Type B pancreatic cell (in vitro differentiated cells): ENCODE results near the gene NUBP1. TPM values are rescaled to one million over a fixed set of nuclear protein-coding genes. Genes with fewer than 3 reads are reported as not detected.

Experiments
- DNase-seq: peaks from one replicate; pipeline ENCODE4 v3.0.0; 2021; ENCODE audit warnings: mixed read lengths; ENCODE audit not compliant: unreplicated experiment; ENCODE audit errors: extremely low spot score
- H3K27ac Mint-ChIP-seq: 2 replicates; pipeline ENCODE4 v1.8.0; 2021; ENCODE audit warnings: mild to moderate bottlenecking, mixed read lengths
- H3K27me3 Mint-ChIP-seq: 2 replicates; pipeline ENCODE4 v1.8.0; 2021; ENCODE audit warnings: mixed read lengths
- H3K36me3 Mint-ChIP-seq: 2 replicates; pipeline ENCODE4 v1.8.0; 2021; ENCODE audit warnings: mixed read lengths
- H3K4me1 Mint-ChIP-seq: one replicate; pipeline ENCODE4 v1.8.0; 2021; ENCODE audit warnings: mixed read lengths; ENCODE audit not compliant: unreplicated experiment
- H3K4me3 Mint-ChIP-seq: 2 replicates; pipeline ENCODE4 v1.8.0; 2021; ENCODE audit warnings: mild to moderate bottlenecking, mixed read lengths
- H3K9me3 Mint-ChIP-seq: 2 replicates; pipeline ENCODE4 v1.8.0; 2021; ENCODE audit warnings: mixed read lengths
- CTCF ChIP-seq: fragments of 200-600 bp; sonication (generic); conservative IDR thresholded peaks from 2 replicates; pipeline ENCODE4 v1.5.0; 2021; ENCODE audit warnings: antibody characterized with exemption, mild to moderate bottlenecking
- total RNA-seq: library from RNA; stranded (reverse); gene quantifications from 2 replicates; pipeline ENCODE4 v1.2.1, GENCODE V29; 2021; ENCODE audit warnings: low replicate concordance

The NUBP1 gene
- total RNA-seq, 1 donor from 2014 or later, result 24.1 TPM

GRCh38 chr16:10708969-10709368, 34.7 kb upstream of the NUBP1 start:
- Mint-ChIP-seq H3K9me3 (no peaks in the 10 kb centered on the region), H3K4me3 (no peak overlapping the region), H3K27me3 (peaks cover 11% of the 10 kb centered on the region)

GRCh38 chr16:10728003-10728887, 15.4 kb upstream of the NUBP1 start:
- no peak for DNase-seq

More at GRCh38 chr16:10708969-10709368, 34.7 kb upstream of the NUBP1 start:
- Mint-ChIP-seq H3K36me3 (no peaks in the 10 kb centered on the region), H3K4me1 (no peaks in the 10 kb centered on the region), H3K27ac (no peak overlapping the region)
- DNase-seq, result no peak
- TF ChIP-seq CTCF, result no peak

GRCh38 chr16:10729104-10730048, 14.3 kb upstream of the NUBP1 start:
- H3K27me3 Mint-ChIP-seq, result no peaks in the 10 kb centered on the region
- no peak for TF ChIP-seq CTCF
- no peaks in the 10 kb centered on the region for H3K36me3 Mint-ChIP-seq
- no peaks in the 10 kb centered on the region for H3K9me3 Mint-ChIP-seq
- no peak overlapping the region for H3K27ac Mint-ChIP-seq
- no peaks in the 10 kb centered on the region for H3K4me1 Mint-ChIP-seq
- no peak for DNase-seq
- H3K4me3 Mint-ChIP-seq, result no peak overlapping the region

More at GRCh38 chr16:10728003-10728887, 15.4 kb upstream of the NUBP1 start:
- no peaks in the 10 kb centered on the region for H3K9me3 Mint-ChIP-seq
- no peak for TF ChIP-seq CTCF
- no peak overlapping the region for H3K27ac Mint-ChIP-seq
- H3K4me1 Mint-ChIP-seq, result no peaks in the 10 kb centered on the region
- H3K36me3 Mint-ChIP-seq, result no peaks in the 10 kb centered on the region
- H3K27me3 Mint-ChIP-seq, result no peaks in the 10 kb centered on the region
- no peak overlapping the region for H3K4me3 Mint-ChIP-seq

- no peaks in the 10 kb centered on the region for H3K4me1 Mint-ChIP-seq
Observed at GRCh38 chr16:10731790-10732189, 11.9 kb upstream of the NUBP1 start.

More at GRCh38 chr16:10731790-10732189, 11.9 kb upstream of the NUBP1 start:
- H3K27ac Mint-ChIP-seq, result no peak overlapping the region
- no peaks in the 10 kb centered on the region for H3K9me3 Mint-ChIP-seq
- no peak overlapping the region for H3K4me3 Mint-ChIP-seq
- no peaks in the 10 kb centered on the region for H3K27me3 Mint-ChIP-seq
- DNase-seq, result no peak
- TF ChIP-seq CTCF, result no peak
- H3K36me3 Mint-ChIP-seq, result no peaks in the 10 kb centered on the region
